ENCODE data around the gene SPHK1. TPM values are rescaled to one million over a fixed set of nuclear protein-coding genes. Genes with fewer than 3 reads are reported as not detected.
A peak's percentile ranks its signal among the peaks of the same experiment; 100 is the strongest.

The SPHK1 gene
- total and polyA plus RNA-seq, 2 donors (not counting 3 experiments of a cell fraction or from before 2014, with no cell fraction given): 85.6 to 97.4 TPM

DNA sequence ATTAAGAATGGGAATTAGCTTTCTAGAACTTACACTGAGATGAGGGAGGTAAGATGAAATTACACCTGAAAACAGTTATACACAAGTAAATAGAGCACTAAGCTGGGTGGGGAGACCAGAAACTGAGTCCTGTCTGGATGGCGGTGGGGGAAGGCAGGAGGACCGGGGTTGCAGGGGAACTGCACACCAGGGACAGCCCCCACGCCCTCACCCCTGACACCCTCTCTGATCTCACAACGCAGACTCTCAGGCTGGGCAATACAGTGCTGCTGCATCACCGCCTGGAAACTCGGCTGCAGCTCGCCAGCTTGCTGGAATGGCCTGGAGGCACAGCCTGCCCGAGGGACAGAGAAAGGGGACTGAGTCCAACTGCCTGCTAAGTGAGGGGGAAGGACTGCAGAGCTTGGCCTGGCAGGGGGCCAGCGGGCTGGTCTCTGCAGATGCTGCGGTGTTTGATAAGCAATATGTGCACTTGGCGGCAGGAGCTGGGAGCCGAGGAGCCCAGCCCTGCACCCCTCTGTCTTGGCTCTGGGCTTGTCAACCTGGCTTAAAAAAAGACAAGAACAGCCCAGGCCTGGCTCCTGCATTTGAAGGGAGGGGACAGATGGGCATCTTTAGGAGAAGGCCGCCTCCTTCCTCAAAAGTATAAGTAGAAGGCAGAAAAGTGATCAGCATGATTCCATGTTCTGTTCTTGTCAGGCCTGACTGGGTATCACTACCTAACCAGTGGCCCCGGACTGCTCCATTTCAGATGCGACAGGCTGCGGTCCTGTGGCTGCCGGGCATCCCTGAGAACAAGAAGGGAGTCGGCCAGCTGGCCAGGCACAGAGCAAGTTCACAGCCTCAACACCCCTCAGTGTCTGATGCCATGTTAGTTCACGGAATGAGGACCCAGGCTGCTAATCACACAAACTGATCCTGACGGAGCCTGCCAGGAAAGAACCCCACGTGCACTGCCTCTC is 30.2 kb downstream of the SPHK1 start:
- intact Hi-C loops (cut with micrococcal nuclease) (no loop called here), dilution Hi-C loops (cut with MboI; ENCODE audit: extremely low pct_ligation_motif_present, low sequenced_read_pairs) (no loop called here)
- H3K9me3 ChIP-seq (replicated peaks; ENCODE audit: control insufficient read depth, insufficient read depth, low read length): no peaks in the 10 kb centered on the region
- H3K4me1 ChIP-seq (ENCODE audit: control insufficient read depth, extremely low read depth, insufficient read depth, low read length): no peaks in the 10 kb centered on the region
- peaks cover 10% of the 10 kb centered on the region for H3K79me2 ChIP-seq (ENCODE audit: control insufficient read depth, insufficient read depth, low read length)
- POLR2A ChIA-PET: no interaction called here
- CTCF ChIA-PET: interaction anchor here (0.8 to 9.1 kb wide), 4 partner anchors 11 to 41 kb away, joined by 4 to 319 read pairs (median 7); partner anchors contain the start of gene UBE2O
- no peak overlapping the region for H3K4me3 ChIP-seq (replicated peaks in 1 of 3; ENCODE audit: insufficient read depth in 1 of 3, low read depth in 1 of 3, low read length in 3 of 3)
- no peak overlapping the region for H3K27ac ChIP-seq (ENCODE audit: insufficient read depth, low read depth, low read length)
- no peak overlapping the region for H3K4me2 ChIP-seq (ENCODE audit: insufficient read depth, low read length)
- TF ChIP-seq MYC (IDR thresholded peaks at IDR 0.05; ENCODE audit: low read depth, low read length) (no peak), GATA2 (IDR thresholded peaks at IDR 0.05; ENCODE audit: insufficient read depth, insufficient read length, low read depth, low read length) (no peak), JUN (IDR thresholded peaks at IDR 0.05; ENCODE audit: borderline replicate concordance, insufficient read depth, insufficient read length, low read depth) (no peak), POLR2A (IDR thresholded peaks at IDR 0.05; ENCODE audit: low read depth, low read length) (no peak), POLR2AphosphoS5 (IDR thresholded peaks at IDR 0.05; ENCODE audit: insufficient read depth, low read depth, low read length) (no peak), EZH2 (IDR thresholded peaks at IDR 0.05; ENCODE audit: borderline replicate concordance, low read depth, low read length, severe bottlenecking) (no peak), FOS (IDR thresholded peaks at IDR 0.05; ENCODE audit: borderline replicate concordance, insufficient read depth, low read length) (no peak)
- TF ChIP-seq, protein P1, sequence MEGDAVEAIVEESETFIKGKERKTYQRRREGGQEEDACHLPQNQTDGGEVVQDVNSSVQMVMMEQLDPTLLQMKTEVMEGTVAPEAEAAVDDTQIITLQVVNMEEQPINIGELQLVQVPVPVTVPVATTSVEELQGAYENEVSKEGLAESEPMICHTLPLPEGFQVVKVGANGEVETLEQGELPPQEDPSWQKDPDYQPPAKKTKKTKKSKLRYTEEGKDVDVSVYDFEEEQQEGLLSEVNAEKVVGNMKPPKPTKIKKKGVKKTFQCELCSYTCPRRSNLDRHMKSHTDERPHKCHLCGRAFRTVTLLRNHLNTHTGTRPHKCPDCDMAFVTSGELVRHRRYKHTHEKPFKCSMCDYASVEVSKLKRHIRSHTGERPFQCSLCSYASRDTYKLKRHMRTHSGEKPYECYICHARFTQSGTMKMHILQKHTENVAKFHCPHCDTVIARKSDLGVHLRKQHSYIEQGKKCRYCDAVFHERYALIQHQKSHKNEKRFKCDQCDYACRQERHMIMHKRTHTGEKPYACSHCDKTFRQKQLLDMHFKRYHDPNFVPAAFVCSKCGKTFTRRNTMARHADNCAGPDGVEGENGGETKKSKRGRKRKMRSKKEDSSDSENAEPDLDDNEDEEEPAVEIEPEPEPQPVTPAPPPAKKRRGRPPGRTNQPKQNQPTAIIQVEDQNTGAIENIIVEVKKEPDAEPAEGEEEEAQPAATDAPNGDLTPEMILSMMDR (IDR thresholded peaks at IDR 0.05; ENCODE audit: extremely low read depth in 1 of 2, insufficient read depth in 1 of 2, low read depth in 1 of 2, low read length in 2 of 2): no peak
- TF ChIP-seq, protein P2, sequence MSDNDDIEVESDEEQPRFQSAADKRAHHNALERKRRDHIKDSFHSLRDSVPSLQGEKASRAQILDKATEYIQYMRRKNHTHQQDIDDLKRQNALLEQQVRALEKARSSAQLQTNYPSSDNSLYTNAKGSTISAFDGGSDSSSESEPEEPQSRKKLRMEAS (IDR thresholded peaks at IDR 0.05; ENCODE audit: insufficient read depth, insufficient read length): no peak
- FAIRE-seq (no peak), DNase-seq (ENCODE audit: low read depth, low spot score) (peak; percentile 44)
- peaks cover 0 to 3% of the 10 kb centered on the region in 2 experiments for H3K36me3 ChIP-seq (ENCODE audit: control insufficient read depth in 2 of 2, extremely low read depth in 1 of 2, insufficient read depth in 2 of 2, low read length in 2 of 2)
- no peaks in the 10 kb centered on the region for H3K27me3 ChIP-seq (ENCODE audit: control insufficient read depth in 2 of 2, insufficient read depth in 2 of 2, low read length in 2 of 2)
- no peaks in the 10 kb centered on the region for H3K9me1 ChIP-seq (replicated peaks; ENCODE audit: control insufficient read depth, extremely low read depth, insufficient read depth, low read length)
- no TSS peak for BruUV-seq (replicated peaks)
- no peak overlapping the region for H2AFZ ChIP-seq (ENCODE audit: low read depth, low read length)
- H3K9ac ChIP-seq (replicated peaks; ENCODE audit: extremely low read depth, insufficient read depth, low read length): no peak overlapping the region
- H4K20me1 ChIP-seq (replicated peaks; ENCODE audit: control insufficient read depth, extremely low read depth, insufficient read depth, low read length): no peaks in the 10 kb centered on the region

Measured in endothelial cell of umbilical vein (primary cell).